AG04450 (cell line): ENCODE data around the gene PIP. TPM values are rescaled to one million over a fixed set of nuclear protein-coding genes. Genes with fewer than 3 reads are reported as not detected.
"Not testable (repeated sequence)": the region's sequence is repeated elsewhere in the genome, so short reads cannot be mapped to it uniquely, and the experiment has no call there.

Experiments used
- CTCF ChIA-PET: fragments of 300-600, 350-600 bp; formaldehyde crosslinking; extraction: SDS; loops from one replicate; lab custom pipeline; 2022; ENCODE audit warnings: antibody characterized with exemption, inconsistent platforms; lab: Charles Lee
- POLR2A ChIA-PET: fragments of 350-600 bp; formaldehyde crosslinking; extraction: SDS; loops from one replicate; lab custom pipeline; 2021; ENCODE audit warnings: antibody characterized with exemption, inconsistent platforms; lab: Yijun Ruan, JAX
- DNase-seq: peaks from one replicate; pipeline ENCODE4 v3.0.0-alpha.2; 2011; ENCODE audit warnings: low read depth, low spot score
- H3K27ac ChIP-seq: one replicate; pipeline ENCODE4 v1.5.1; 2012; ENCODE audit warnings: low read depth, low read length, control low read depth
- H3K27me3 ChIP-seq: one replicate; pipeline ENCODE4 v1.6.0; 2012; ENCODE audit warnings: low read length; ENCODE audit not compliant: control insufficient read depth, insufficient read depth
- H3K4me3 ChIP-seq: 2 replicates; pipeline ENCODE4 v1.5.1; 2011; ENCODE audit warnings: mild to moderate bottlenecking, low read depth, low read length, control low read depth
- H3K9me3 ChIP-seq: 2 replicates; pipeline ENCODE4 v1.5.1; 2012; ENCODE audit warnings: low read length; ENCODE audit not compliant: control insufficient read depth, insufficient read depth
- CTCF ChIP-seq: IDR thresholded peaks from 2 replicates; pipeline ENCODE4 v1.5.1; 2011; ENCODE audit warnings: low read depth, low read length, control low read depth, inconsistent platforms
- polyA plus RNA-seq: library from polyadenylated mRNA; depleted of rRNA; stranded (reverse); fragments of >200 nt; gene quantifications from 2 replicates; pipeline ENCODE4 v1.2.3, GENCODE V29; 2011

The PIP gene
- polyA plus RNA-seq, 1 experiment = not detected

- CTCF ChIA-PET = interaction anchor here (1.0 kb wide), 1 partner anchor 38 kb away, joined by 3 read pairs; no protein-coding TSS in a partner anchor
These were observed 45.7 kb downstream of the PIP start for GRCh38 chr7:143177374-143178119.

GRCh38 chr7:143180771-143181170 is 48.9 kb downstream of the PIP start:
- H3K9me3 ChIP-seq, POLR2A ChIA-PET, H3K27me3 ChIP-seq, H3K27ac ChIP-seq, H3K4me3 ChIP-seq, DNase-seq: not testable (repeated sequence)
- CTCF ChIA-PET = interaction anchor here (0.9 kb wide), 1 partner anchor 35 kb away, joined by 3 read pairs; no protein-coding TSS in a partner anchor

More at GRCh38 chr7:143177374-143178119, 45.7 kb downstream of the PIP start:
- no peak for DNase-seq
- POLR2A ChIA-PET = no interaction called here
- no peak overlapping the region for H3K27ac ChIP-seq
- H3K27me3 ChIP-seq = no peaks in the 10 kb centered on the region
- H3K9me3 ChIP-seq = peaks cover 2% of the 10 kb centered on the region; the same call in 1 of the 2 replicates
- no peak for TF ChIP-seq CTCF
- H3K4me3 ChIP-seq = no peak overlapping the region

GRCh38 chr7:143181349-143181748 is 49.5 kb downstream of the PIP start:
- DNase-seq = no peak
- Histone ChIP-seq H3K4me3 (no peak overlapping the region), H3K27ac (no peak overlapping the region), H3K9me3 (peaks cover 2% of the 10 kb centered on the region; the same call in 1 of the 2 replicates), H3K27me3 (no peaks in the 10 kb centered on the region)
- POLR2A ChIA-PET = no interaction called here
- CTCF ChIA-PET = no interaction called here
- TF ChIP-seq CTCF = no peak

GRCh38 chr7:143183024-143183423 is 51.1 kb downstream of the PIP start, which contains the start of gene TAS2R39:
Gene TAS2R39 (plus strand): TSS chr7:143183419. CDS start chr7:143183419, 0 bp downstream.
- Histone ChIP-seq H3K9me3 (peaks cover 2% of the 10 kb centered on the region; the same call in 1 of the 2 replicates), H3K4me3 (no peak within 1 kb of the TSS), H3K27me3 (no peaks in the 10 kb centered on the region), H3K27ac (no peak within 1 kb of the TSS)
- no peak for DNase-seq
- ChIA-PET CTCF (interaction anchor here (1.2 kb wide), 1 partner anchor 32 kb away, joined by 6 read pairs; no protein-coding TSS in a partner anchor), POLR2A (no interaction called here)
- TF ChIP-seq CTCF = no peak

GRCh38 chr7:143185551-143185950 is 53.7 kb downstream of the PIP start:
- H3K27me3 ChIP-seq = no peaks in the 10 kb centered on the region
- CTCF ChIA-PET = no interaction called here

More at GRCh38 chr7:143185551-143185950, 53.7 kb downstream of the PIP start:
- Histone ChIP-seq H3K4me3 (no peak overlapping the region), H3K9me3 (no peaks in the 10 kb centered on the region; the same call in 1 of the 2 replicates), H3K27ac (no peak overlapping the region)
- no peak for TF ChIP-seq CTCF
- DNase-seq = no peak
- POLR2A ChIA-PET = no interaction called here
